HG03439 (cell line): Measurements from ENCODE around the gene CDH12.
"Not testable (repeated sequence)": the region's sequence is repeated elsewhere in the genome, so short reads cannot be mapped to it uniquely, and the experiment has no call there.

ENCODE experiments used
- ATAC-seq: cut with Tn5 transposase; IDR thresholded peaks from one replicate; pipeline ENCODE4 v1.9.1; 2021; ENCODE audit warnings: mild to moderate bottlenecking, moderate library complexity; ENCODE audit not compliant: unreplicated experiment

The CDH12 gene

DNA sequence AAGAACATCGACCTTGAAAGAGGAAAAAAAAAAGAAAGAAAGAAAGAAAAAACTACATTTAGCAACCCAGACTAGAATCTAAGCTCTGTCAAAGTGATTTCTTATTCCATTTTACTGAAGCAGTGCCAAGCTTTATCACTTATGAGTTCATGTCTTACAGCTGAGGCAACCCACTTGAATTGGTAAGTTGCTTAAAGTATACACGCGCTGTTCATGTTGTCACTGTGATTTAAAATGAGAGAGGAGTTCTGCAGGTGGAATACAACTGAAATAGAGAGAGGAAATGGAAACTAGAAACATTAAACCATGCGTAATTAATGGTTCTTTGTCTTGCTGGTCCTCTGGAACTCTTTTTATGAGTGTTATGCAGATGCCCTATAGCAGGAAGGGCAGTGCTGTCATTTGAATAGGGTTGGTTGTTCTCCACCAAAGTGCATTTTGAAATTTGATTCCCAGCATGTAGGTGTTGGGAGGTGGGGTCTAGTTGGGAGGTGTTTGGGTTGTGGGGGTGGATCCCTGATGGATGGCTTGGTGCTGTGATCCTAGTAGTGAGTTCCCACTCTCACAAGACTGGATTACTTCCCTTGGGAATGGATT, 665.4 kb downstream of the CDH12 start:
- not testable (repeated sequence) for ATAC-seq

DNA sequence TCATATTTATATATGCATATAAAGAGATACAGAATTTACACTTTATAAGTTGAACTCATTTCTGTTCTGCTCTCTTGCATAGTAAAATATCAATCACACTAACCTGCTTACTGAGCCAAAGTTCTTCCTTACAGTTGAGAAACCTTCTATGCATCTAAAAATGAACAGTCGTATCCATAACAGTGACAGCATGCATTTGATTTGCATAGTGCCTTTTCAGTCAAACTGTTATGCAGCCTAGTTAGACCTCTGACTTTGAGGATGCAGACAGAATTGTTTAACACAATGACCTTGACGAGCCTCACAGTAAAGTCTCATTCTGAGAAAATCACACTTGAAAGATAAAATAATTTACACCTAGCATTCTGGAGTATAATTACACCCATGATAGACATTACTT, 683.9 kb downstream of the CDH12 start:
- ATAC-seq: not testable (repeated sequence)

DNA sequence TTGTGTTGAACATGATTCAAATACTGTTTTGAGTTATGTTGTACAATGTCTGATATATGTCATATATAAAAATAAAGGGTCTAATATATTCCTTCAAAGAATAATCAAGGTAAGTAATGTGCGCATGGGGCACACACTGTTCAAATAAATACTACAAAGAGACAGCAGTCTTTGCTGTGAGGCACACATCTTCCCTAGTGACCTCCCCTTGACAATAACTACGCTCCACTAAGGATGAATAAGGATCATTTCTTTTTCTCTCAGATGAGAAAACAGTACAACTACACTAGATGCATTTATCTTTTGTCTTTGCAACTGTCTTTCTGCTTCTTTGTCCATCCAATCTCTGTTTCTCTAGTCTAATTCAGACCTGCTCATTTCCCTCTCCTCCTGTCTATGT, 684.4 kb downstream of the CDH12 start:
- not testable (repeated sequence) for ATAC-seq

DNA sequence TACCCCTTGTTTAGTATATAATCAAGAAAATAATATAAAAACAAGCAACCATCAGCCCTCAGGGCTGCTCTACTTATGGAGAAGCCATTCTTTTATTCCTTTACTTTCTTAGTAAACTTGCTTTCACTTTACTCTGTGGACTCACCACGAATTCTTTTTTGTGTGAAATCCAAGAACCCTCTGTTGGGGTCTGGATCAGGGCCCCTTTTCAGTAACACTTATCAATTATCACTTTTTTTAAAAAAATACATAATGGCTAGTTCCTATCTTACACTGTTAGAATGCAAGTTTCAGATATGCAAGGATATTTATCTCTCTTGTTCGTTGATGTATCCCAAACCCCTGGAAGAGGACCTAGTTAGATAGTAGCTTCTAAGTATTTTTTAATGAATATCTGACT, 687.2 kb downstream of the CDH12 start:
- ATAC-seq: not testable (repeated sequence)

DNA sequence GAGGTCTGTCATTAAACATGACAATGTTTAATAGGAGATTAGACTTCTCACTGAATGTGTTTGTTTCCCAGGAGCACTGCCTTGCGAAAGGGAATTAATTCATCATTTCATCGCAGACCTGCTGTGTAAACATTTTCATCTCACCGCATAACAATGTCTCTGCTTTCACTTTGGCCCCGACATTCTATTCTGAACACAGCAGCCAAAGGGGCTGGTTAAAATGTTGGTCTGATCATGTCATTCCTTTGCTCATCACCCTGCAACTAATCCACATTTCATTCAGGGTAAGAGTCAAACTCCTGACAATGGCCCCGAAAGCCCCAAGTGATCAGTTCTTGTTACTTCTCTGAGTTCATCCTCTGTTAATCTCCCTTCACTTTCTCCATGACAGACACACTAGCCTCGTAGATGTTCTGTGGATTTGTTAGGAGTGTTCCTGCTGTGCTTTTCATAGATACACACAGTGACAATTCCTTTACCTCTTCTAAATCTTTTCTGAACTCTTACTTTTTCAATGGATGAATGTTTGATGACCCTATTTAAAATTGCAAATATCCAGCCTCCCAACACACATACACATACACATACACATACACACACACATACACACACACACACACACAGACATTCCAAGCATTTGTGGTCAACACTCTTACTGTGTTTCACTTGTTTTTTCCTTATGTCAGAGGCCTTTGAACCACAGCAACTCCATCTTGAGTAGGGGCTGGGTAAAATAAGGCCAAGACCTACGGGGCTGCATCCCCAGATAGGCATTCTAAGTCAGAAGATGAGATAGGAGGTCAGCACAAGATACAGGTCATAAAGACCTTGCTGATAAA, 688.0 kb downstream of the CDH12 start:
- not testable (repeated sequence) for ATAC-seq

DNA sequence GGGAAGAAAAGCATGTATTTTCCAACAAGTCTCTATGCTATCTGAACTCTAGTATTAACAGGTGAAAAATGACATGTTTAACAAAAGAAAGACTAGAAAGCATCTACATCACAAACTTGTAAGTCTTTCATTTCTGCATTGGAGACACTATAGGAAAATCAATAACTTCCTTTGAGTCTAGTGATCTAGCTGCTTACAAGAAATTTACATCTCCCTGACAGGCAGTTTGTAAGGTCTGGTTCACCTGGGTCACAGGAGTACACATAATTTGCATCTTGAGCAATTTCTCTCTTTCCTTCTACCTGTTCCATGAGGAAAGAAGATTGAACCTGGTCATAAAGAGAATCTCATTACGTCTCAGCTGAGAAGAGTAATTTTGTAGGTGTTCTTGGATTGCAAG, 696.2 kb downstream of the CDH12 start:
- not testable (repeated sequence) for ATAC-seq

DNA sequence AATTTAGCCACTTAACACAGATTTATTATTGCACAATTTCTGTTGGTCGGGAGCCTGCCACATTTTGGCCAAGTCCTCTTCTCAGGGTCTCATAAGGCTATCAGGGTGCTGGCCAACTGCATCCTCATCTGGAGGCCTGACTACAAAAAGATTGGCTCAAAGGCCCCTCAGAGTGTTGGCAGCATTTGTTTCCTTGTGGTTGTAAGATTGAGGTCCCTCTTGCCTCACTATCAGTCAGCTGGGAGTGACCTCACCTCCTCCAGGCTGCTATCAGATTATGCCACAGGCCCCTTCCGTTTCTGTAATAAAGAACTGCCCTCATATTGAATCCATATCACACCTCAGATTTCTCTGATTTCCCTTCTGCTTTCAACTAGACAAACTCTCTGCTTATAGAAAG, 698.4 kb downstream of the CDH12 start:
- ATAC-seq: not testable (repeated sequence)

DNA sequence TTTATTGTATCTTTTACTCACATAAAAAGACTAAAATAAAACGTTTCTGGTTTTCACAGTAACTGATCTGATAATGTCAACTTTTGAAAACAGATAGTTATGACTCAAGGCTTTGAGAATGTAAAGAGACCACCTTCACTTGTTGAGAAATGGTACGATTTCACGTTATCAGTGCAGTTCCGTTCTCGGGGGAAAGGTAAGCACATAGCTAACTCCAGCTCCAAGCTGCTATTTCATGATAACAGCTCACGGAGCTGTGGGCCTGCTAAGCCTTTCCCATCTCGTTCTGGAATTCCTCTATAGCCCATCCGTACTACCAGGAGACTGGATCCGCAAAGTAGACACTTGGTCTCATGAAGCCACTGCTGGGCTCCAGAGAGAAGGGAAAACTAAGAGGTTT, 701.3 kb downstream of the CDH12 start:
- ATAC-seq: not testable (repeated sequence)

DNA sequence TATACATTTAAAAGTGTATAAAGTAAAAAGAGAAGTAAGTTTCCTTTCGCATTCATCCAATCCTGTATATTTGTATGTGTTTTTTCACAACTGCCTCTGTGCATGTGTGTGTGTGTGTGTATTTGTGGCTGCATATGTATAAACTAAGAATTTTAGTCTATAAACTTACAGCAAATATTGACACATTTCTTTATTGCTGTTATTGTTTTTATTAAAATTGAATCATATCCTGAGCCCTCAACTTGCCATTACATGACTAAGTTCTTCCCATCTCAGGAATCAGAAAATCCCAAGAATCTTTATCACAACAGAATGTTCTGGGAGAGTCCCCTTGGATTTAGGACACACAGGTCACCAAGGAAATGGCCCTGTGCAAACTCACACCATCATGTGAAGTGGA, 712.7 kb downstream of the CDH12 start:
- ATAC-seq: not testable (repeated sequence)

DNA sequence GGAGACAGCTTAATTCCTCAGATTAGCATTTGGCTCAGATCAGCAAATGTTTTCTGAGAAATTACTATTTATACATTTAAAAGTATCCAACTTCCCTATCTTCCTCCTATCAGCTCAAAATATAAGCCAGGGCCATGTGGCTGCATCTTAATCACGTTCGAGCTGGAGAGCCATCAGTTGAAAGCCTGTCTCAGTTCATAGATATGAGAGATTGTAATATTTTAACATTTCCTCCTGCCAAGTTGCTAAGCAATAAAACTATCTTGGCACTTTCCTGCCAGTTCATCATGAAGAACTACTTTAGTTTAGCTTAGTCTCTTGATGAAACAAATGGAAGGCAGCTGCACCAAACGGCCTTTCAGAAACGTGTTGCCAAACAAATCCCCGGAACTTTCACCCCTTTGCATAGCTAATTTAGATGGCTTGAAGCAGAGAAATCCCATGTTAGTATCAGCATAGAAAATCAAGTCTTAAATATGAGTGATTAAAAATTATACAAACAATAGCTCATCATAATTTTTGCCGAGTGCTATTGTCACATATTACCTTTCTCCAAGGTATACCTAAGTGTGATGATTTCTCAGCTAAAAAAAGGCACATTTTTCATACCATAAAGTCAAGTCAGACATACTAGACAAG, 713.4 kb downstream of the CDH12 start:
- not testable (repeated sequence) for ATAC-seq

DNA sequence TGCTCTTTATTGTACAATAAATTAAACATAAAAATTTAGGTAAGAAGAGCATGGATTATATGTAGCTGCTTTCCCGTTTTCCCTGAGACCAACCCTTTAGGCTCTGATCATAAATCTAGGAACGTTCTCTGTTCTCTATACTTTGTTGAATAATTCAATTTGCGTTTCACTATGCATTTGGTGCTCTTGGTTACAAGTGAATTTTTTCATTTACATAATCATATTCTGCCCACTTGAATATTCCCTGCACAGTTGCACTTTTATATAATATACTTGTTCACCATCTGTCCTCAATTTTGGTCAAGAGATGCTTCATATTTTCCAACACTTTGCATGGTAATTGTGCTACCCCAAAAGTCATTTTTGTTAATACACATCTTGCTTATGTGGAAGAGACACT, 741.8 kb downstream of the CDH12 start:
- no peak for ATAC-seq

DNA sequence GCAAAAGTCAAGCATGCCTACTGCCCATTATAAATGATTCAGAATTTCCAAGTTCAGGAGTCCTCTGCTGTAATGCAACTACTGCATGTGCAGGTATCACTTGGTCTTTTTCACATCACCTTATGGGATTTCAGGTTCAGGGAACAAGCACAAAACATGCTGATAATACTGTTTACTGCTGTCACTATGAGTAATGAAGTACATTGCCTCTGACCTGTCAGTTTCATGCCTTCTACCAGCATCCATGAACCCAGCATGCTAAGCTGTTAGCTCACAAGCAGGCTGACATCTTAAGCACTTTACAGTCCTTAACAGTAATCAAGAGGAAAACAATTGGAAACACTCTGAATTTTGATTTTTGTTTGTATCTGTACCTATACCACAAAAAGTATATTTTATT, 743.8 kb downstream of the CDH12 start:
- no peak for ATAC-seq

DNA sequence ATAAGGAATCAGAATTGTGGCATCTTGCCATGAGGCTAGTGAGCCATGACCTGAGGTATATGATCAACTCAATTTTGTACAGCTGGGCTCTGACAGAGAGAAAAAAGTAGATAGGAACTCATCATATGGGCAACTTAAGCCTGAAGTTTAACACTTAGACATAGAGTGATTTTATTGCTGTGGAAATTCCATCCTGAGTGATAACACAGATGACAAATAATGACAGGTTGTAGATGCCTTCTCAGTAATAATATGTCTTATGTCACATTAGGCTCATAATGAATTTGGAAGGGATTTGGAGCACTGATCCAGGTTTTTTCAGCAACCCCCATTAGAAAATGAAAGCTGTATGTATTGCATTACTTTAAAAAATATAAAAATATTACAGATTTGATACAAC, 744.6 kb downstream of the CDH12 start:
- ATAC-seq: no peak

DNA sequence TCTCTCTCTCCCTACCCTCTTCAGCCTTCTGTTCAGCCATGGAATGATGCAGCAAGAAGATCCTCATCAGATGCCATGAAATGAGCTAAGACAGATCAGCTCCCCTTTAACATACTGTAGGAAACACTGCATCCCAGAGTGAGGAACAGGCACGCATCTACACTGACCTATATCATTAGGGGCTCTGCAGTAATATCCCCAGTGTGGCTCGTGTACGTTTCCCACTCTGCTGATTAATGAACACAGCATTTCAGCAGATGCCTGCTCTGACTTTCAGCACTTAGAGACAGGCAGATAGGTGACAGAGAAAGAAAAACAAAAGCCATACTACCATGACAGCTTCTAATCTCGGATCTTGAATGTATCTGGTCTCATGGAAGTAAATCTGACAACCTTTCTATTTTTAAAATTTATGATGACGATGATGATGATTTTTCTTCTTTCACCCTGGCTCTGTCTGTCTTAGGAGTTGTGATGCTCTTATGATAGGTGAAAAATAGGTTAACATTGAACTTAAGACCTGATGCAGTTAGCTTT, 750.3 kb downstream of the CDH12 start:
- ATAC-seq: no peak

DNA sequence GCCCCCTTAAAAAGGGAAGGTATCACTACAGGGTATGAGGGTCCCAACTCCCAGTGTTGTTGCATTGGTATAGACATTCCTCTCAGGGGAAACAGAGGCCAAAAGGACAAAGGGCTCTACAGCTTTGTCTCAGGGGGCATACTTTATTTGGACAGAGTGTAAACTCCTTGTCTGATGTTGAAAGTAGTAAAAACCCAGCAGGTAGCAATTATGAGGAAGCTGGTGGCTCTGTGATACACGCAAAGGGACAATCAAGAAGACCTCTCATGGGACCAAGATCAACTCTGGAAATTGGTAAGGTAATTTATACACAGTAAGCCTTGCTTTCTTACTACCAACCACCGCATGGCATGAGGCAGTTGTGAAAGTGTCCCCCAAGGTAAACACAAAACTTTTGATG, 764.6 kb downstream of the CDH12 start:
- ATAC-seq: no peak

DNA sequence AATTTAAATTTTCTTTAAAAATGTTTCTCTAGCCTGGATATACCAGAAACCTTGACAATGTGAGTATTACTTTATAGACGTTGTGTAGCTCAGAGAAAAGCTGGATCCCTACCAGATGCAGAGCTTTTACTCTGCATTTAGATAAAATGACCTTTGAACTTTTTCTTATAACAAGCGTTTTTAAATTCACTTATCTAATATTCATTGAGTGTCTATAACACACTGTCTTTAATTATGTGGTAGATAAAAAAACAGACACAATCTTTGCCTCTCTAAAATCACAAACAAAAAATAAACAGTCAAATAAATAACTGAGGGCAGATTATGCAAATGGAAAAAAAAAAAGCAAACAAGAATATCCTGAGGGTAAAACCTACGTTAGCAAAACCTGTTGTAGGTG, 773.6 kb downstream of the CDH12 start:
- ATAC-seq: no peak

DNA sequence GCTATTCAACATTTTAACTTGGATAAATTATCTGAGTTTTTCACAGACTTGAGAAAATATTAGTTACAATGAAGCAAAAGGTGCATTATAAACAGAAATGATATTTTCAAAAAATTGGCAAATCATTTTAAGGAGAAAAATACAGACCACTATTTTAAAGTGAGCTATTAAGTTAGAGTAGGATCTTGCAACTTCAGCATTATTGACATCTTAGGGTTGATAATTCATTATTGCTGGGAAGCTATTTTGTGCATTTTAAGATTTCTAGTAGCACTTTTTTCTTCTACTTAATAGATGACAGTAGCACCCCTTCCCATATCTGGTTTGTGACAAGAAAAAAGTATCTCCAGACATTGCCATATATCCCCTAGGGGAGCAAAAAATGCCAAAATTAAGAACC, 774.1 kb downstream of the CDH12 start:
- no peak for ATAC-seq

DNA sequence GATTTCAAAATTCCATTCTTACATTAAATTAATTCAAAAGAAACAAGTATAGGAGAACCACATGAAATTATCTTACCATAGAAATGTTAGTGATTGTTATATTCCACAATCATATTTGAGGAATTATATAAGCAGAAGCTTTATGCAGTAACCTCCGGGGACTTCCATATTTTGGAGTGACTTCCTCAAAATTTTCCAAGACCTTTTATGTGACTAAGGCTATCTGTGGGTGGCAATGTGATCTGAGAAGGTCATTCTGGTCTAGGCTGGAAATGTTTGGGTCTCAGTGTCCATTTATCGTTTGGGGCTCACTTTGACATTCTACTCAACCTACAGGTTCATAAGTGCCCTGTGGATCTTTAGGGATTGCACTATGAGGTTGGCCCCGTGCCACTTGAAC, 776.6 kb downstream of the CDH12 start:
- ATAC-seq: no peak

DNA sequence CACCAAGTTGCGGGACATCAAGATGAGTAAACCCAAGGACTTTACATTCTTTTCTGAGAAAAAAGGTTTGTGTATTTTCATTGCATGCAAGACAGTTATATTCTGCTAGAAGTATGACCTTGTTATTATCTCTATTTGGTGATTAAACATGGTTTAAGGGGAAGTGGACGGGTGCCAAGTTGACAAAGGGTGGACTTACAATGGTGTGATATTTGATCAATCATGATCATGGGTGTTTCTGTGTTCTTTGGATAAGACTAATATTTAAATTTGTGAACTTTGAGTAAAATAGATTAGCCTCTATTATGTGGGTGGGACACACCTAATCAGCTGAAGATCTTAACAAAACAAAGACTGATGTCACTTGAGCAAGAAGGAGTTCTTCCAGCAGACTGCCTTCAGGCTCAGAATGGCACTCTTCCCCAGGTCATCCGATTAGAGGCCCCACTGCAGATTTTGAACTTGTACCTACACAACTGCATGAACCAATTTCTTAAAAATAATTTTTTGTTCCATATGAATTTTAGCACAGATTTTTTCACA, 782.9 kb downstream of the CDH12 start:
- ATAC-seq: no peak

DNA sequence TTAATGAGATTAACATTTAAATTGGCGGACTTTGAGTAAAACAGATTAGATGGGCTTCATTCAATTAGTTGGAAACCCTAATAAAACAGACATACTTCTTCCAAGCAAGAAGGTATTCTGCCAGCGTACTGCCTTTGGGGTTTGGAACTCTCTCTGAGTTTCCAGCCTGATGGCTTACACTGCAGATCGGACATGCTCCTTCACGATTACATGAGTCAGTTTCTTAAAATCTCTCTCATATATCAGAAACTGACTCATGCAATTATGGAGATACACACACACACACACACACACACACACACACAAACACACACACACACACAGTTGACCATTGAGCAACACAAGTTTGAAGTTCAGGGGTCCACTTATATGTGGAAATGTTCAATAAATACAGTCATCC, 789.4 kb downstream of the CDH12 start:
- ATAC-seq: no peak

DNA sequence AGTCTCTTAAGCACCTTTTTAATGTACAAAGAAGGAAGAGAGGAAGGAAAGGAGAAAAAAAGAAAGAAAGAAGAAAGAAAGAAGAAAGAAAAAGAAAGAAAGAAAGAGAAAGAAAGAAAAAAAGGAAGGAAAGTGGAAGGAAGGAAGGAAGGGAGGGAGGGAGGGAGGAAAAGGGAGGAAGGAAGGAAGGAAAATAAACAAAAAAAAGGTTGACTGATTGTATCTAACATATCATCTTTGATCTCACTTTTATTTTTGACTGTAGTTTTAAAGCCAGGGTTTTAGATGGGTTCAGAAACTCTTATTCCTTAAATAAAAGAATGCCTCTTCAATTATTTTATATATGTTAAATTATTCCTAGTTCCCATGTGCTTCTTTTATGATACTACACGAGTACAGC, 794.5 kb downstream of the CDH12 start:
- no peak for ATAC-seq

DNA sequence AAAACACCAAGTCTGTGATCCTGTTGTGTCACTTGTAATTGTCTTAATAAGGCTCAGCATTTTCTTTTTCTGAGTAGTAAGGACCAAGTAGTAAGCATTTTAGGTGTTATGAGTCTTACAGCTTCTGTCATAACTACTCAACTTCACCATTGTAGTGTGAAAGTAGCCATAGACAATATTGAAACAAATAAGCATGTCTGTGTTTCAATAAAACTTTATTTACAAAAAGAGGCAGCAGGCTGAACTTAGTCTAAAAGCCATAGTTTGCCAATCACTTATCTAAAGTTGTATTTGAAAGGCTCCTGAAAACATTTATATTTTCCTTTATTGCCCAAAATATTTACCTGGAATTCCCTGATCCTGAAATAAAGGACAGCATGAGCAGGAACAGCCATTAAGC, 796.1 kb downstream of the CDH12 start:
- no peak for ATAC-seq
